ENCODE measurements around the gene EPHB1. TPM values are rescaled to one million over a fixed set of nuclear protein-coding genes. Genes with fewer than 3 reads are reported as not detected.
"Not testable (repeated sequence)": the region's sequence is repeated elsewhere in the genome, so short reads cannot be mapped to it uniquely, and the experiment has no call there.

The EPHB1 gene
- total RNA-seq, 1 donor from 2014 or later = 6.6 TPM

- DNase-seq (ENCODE audit: low spot score) (no peak), ATAC-seq (no peak)
- intact Hi-C loops (cut with DNase I) = no loop called here
Measured at GRCh38 chr3:135107043-135107442, 312.0 kb downstream of the EPHB1 start.

DNA sequence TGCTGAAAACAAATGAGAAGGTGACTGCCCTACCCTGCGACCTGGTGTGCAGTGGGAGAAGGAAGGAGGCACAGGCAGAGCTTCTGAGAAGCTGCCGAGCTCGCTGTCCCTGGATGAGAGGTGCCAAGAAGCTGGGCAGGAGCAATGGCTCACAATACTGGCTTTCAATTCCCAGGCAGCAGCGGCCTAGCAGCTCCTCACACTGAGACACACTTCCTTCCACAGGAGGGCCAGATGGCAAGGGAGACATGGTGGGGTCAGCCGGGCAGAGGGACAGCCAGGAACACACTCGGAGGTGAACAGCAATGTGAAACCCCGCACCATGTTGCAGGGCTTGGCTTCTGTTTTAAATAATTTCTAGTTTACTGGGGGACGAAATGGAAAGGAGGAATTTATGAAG lies 314.6 kb downstream of the EPHB1 start:
- intact Hi-C loops (cut with DNase I) = no loop called here
- no peak for ATAC-seq
- DNase-seq (ENCODE audit: low spot score) = no peak

GRCh38 chr3:135114551-135114950 lies 319.5 kb downstream of the EPHB1 start:
- intact Hi-C loops (cut with DNase I); DNase-seq (ENCODE audit: low spot score); ATAC-seq: not testable (repeated sequence)

DNA sequence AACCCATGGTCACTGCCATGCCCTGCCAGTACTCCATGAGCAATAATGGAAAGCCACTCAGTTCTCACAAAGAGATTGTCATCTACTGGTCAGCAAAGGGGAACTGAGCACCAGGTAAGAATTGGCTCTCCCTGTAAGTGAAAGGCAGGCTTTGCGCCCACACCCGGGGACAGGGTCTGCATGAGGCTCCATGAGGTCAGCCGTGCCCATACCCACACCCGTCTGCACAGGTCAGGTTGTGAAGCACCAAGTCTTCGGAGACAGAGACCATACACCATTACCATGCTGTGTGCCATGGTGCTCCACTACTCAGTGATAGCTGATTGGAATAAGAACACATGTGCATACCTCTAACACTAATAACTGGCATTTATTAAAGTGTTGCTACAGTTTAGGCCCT lies 322.9 kb downstream of the EPHB1 start:
- DNase-seq (ENCODE audit: low spot score) (no peak), ATAC-seq (no peak)
- intact Hi-C loops (cut with DNase I) = no loop called here

DNA sequence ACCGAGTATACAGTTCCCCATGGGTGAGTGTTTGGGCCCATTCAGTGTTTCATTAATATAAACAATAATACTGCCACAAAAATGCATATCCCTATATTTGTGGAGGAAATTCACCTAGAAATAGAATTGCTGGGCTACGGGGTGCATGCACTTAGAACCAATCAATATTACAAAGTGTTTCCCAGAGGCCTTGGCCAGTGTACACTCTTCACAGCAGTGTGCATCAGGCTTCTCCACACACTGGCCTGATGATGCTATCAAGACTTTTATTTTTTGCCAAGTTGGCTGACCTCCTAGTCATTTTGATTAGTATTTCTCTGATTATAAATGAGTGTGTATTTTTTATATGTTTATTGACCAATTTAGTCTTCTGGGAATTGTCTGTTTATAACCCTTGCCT lies 323.7 kb downstream of the EPHB1 start:
- DNase-seq (ENCODE audit: low spot score) (no peak), ATAC-seq (no peak)
- intact Hi-C loops (cut with DNase I) = no loop called here

- DNase-seq (ENCODE audit: low spot score) = no peak
- intact Hi-C loops (cut with DNase I) = no loop called here
- no peak for ATAC-seq
Measured at GRCh38 chr3:135125171-135125801, 330.2 kb downstream of the EPHB1 start.

DNA sequence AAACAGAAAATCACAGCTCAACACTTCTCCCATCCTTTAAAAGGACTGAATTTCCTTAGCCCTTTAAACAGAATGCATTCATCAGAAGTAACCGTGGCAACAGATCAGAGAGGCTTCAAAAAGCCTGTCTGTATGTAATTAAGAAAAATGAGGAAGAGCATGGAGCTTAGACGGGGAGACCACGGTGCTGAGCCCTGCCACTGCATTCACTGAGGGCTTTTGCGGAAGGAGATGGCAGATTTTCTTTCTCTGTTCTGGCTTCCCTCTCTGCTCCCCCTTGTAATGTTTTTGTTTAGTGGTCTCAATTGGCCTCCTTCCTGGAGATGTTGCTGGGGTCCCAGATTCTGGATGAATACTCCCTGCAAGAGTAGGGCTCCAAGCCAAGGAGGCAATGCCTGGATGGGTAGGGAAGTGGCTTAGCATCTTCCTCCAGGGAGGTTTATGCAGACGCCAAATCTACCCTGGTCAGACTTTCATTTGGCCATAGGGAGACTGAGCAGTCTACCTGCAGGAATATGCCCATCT lies 332.9 kb downstream of the EPHB1 start:
- ATAC-seq (no peak), DNase-seq (ENCODE audit: low spot score) (no peak)
- intact Hi-C loops (cut with DNase I) = no loop called here

DNA sequence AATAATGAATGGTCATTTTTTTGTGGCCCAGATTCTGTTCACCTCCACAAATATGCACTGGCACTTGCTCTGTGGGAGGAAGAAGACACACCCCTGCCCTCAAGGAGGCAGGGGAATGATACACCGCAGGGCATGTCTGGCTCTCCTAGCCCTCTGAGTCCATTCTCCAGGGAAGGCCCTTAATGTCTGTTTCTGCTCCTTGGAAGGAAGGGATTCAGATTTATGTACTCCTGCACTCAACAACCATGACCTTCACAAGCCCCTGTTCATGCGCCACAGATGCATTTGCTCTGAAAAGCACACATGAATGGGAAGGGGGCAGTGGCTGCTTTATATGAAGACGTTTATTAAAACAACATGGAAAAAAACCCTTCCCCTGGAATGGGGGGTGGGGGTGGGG lies 333.8 kb downstream of the EPHB1 start:
- intact Hi-C loops (cut with DNase I) = no loop called here
- ATAC-seq (no peak), DNase-seq (ENCODE audit: low spot score) (no peak)

GRCh38 chr3:135131290-135131689 lies 336.2 kb downstream of the EPHB1 start:
- intact Hi-C loops (cut with DNase I) = no loop called here
- ATAC-seq (no peak), DNase-seq (ENCODE audit: low spot score) (no peak)

- DNase-seq (ENCODE audit: low spot score) (no peak), ATAC-seq (no peak)
- intact Hi-C loops (cut with DNase I) = no loop called here
Measured at GRCh38 chr3:135133905-135134683, 339.0 kb downstream of the EPHB1 start.

DNA sequence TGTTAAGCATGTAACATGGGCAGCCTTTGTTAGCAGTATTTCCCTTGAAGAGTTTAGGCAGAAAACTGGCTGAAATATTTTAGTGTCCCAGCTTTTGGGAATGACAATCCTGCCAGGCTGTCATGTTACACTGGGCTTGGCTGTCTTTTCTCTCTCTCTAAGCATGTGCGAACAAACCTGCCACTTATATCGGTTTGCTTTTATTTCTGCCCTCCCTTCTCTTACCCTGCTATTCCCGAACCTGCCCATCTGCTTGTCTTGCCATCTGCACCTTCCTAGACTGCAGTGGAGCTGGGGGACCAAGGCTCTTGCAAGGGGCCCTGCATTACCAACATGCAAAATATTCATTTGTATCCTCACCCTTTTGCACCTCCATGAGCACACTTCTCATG lies 339.6 kb downstream of the EPHB1 start:
- no peak for ATAC-seq
- DNase-seq (ENCODE audit: low spot score) = no peak
- intact Hi-C loops (cut with DNase I) = no loop called here

- no peak for ATAC-seq
- intact Hi-C loops (cut with DNase I) = no loop called here
- no peak for DNase-seq (ENCODE audit: low spot score)
Measured at GRCh38 chr3:135135445-135135844, 340.4 kb downstream of the EPHB1 start.

- ATAC-seq = no peak
- no peak for DNase-seq (ENCODE audit: low spot score)
- intact Hi-C loops (cut with DNase I) = no loop called here
Measured at GRCh38 chr3:135136361-135137100, 341.5 kb downstream of the EPHB1 start.

DNA sequence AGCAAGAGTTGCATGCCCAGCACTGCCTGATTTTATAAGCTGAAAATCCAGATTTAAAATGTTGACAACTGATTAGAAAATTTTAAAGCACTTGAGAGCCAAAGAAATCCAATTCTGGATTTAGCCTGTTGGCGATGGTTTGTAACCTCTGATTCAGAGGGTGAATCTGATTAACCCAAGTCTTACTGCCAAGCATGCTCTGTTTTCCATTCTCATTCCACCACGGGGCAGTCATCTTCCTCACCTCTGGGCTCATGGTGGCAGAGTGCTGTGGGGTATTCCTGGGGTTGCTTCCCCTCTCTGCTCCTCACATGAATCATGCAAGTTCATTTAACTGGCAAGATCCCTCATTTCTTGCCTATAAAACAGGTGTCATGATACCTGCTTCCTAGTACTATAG lies 342.2 kb downstream of the EPHB1 start:
- intact Hi-C loops (cut with DNase I) = no loop called here
- no peak for DNase-seq (ENCODE audit: low spot score)
- no peak for ATAC-seq

- DNase-seq (ENCODE audit: low spot score) (no peak), ATAC-seq (no peak)
- intact Hi-C loops (cut with DNase I) = no loop called here
Measured at GRCh38 chr3:135138776-135139175, 343.7 kb downstream of the EPHB1 start.

DNA sequence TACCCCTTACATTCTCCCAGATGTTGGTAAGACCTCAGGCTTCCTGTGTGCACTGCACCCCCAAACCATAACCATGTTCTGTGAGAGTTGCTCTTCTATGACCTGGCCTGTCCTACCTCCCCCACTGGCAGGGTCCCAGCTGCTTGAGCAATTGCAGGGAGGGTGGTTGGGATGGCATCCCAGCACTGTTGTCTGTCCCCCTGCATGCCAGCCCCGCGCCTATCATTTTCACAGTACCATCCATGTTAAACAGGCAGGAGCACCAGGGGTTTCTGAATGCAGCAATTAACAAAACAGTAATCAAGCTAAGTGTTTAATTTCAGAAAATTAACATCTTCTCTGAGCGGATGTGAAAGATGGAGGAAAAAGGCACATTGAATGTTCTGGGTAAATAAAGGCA lies 345.5 kb downstream of the EPHB1 start:
- ATAC-seq = no peak
- intact Hi-C loops (cut with DNase I) = no loop called here
- no peak for DNase-seq (ENCODE audit: low spot score)

DNA sequence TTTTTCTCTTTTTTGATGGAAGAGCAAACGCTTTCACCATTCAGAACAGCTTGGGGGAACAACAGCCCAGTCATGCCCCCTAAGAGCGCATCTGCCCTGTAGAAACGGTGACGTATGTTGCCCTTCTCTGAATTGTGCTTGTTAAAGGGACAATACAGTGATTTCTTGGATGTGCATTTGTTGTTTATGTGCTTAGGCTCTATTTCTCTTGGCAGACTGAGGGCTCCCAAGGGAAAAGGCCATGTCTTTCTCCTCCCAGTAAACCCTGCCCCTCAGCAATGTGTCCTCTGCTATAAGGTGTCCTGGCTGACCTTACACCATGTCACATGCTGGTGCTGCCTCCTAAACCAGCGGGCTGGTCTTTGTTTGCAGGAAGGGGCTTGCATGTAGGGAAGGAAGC lies 346.1 kb downstream of the EPHB1 start:
- DNase-seq (ENCODE audit: low spot score) = no peak
- ATAC-seq = no peak
- intact Hi-C loops (cut with DNase I) = no loop called here

GRCh38 chr3:135141672-135142071 lies 346.6 kb downstream of the EPHB1 start:
- intact Hi-C loops (cut with DNase I) = no loop called here
- DNase-seq (ENCODE audit: low spot score) (no peak), ATAC-seq (no peak)

- DNase-seq (ENCODE audit: low spot score) (no peak), ATAC-seq (no peak)
- intact Hi-C loops (cut with DNase I) = no loop called here
Measured at GRCh38 chr3:135142530-135142929, 347.5 kb downstream of the EPHB1 start.

DNA sequence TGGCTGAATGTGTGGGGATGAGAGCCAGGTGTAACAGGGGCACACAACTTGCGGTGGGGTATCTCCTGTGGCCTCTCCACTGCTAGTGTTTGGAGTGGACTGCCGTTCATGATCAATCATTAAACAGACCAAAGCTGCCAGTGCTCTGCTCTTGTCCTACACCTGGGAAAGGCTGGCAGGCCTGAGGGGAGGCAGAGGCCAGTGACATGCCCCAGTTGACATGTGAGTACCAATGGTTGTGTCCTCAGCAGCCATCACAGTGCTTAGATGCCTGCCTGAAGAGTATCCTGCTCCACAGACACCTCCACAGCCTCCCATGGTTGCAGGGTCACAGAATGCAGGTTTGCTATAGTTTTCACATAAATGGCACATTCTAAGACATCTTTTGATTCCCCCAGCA lies 348.4 kb downstream of the EPHB1 start:
- no peak for DNase-seq (ENCODE audit: low spot score)
- intact Hi-C loops (cut with DNase I) = no loop called here
- no peak for ATAC-seq

Measured in sciatic nerve (tissue), 2 donors.